Mesothelial cell of epicardium (in vitro differentiated cells): ENCODE results near the gene SLC9A6. TPM values are rescaled to one million over a fixed set of nuclear protein-coding genes. Genes with fewer than 3 reads are reported as not detected.
A peak's percentile ranks its signal among the peaks of the same experiment; 100 is the strongest.

Experiments
- DNase-seq, 2 experiments: peaks; one replicate each; pipeline ENCODE4 v3.0.0; 2021; ENCODE audit warnings: low spot score in 2 of 2; ENCODE audit not compliant: unreplicated experiment in 2 of 2
- H3K27ac Mint-ChIP-seq: 2 replicates; pipeline ENCODE4 v1.8.0; 2021; ENCODE audit warnings: mixed read lengths
- H3K27me3 Mint-ChIP-seq: 2 replicates; pipeline ENCODE4 v1.8.0; 2021; ENCODE audit warnings: low read depth, mixed read lengths
- H3K36me3 Mint-ChIP-seq: 2 replicates; pipeline ENCODE4 v1.8.0; 2021; ENCODE audit warnings: mixed read lengths
- H3K4me1 Mint-ChIP-seq: 2 replicates; pipeline ENCODE4 v1.8.0; 2021; ENCODE audit warnings: mixed read lengths
- H3K4me3 Mint-ChIP-seq: 2 replicates; pipeline ENCODE4 v1.8.0; 2021; ENCODE audit warnings: mild to moderate bottlenecking, moderate library complexity, mixed read lengths
- H3K9me3 Mint-ChIP-seq: 2 replicates; pipeline ENCODE4 v1.8.0; 2021; ENCODE audit warnings: mixed read lengths
- total RNA-seq: library from RNA; stranded (reverse); gene quantifications from 3 replicates; pipeline ENCODE4 v1.2.1, GENCODE V29; 2021
- TF ChIP-seq, protein P1 (sequence below): fragments of 200-600 bp; sonication (generic); IDR thresholded peaks from one replicate; pipeline ENCODE4 v1.5.0; 2021; ENCODE audit warnings: antibody characterized with exemption; ENCODE audit not compliant: unreplicated experiment

The SLC9A6 gene
- total RNA-seq, result 14.1 to 16.5 TPM (median 14.6 TPM) in 3 replicates

DNA sequence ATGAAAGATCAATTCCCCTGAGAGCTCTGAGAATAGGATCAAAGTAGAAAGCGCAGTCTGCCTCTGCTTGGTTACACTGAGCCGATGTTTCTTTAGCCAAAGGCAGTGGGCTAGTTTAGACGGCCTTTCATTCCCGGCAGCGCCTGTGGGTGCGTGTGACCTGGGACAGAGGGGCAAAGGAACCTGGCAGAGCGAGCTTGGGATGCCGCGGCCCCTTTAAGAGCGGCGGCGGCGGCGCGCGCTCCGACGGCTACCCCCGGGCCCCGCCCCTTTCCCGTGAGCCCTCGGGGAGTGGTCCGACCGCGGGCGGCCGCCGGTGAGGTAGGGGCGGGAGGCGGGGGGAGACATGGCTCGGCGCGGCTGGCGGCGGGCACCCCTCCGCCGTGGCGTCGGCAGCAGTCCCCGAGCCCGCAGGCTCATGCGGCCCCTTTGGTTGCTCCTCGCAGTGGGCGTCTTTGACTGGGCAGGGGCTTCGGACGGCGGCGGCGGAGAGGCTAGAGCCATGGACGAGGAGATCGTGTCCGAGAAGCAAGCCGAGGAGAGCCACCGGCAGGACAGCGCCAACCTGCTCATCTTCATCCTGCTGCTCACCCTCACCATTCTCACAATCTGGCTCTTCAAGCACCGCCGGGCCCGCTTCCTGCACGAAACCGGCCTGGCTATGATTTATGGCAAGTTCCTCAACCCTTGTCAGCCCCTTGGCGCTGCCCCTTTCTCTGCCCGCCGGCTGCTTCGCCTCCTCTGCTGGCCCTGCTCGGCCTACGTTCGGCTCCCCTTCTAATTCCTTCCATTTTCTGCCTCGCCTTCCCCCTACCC is at the start of gene SLC9A6:
TSS of gene SLC9A6 (plus strand) at position 279 of the 816 bp plus-strand sequence. CDS start at position 503, 224 bp downstream.
- peak within 1 kb of the TSS; percentile 82 for H3K4me3 Mint-ChIP-seq
- H3K27ac Mint-ChIP-seq, result peak within 1 kb of the TSS; percentile 91
- peak; percentile 45 to 64 for DNase-seq
- H3K9me3 Mint-ChIP-seq, result peaks cover 14% of the 10 kb centered on the region
- H3K27me3 Mint-ChIP-seq, result no peaks in the 10 kb centered on the region
- TF ChIP-seq, protein P1, sequence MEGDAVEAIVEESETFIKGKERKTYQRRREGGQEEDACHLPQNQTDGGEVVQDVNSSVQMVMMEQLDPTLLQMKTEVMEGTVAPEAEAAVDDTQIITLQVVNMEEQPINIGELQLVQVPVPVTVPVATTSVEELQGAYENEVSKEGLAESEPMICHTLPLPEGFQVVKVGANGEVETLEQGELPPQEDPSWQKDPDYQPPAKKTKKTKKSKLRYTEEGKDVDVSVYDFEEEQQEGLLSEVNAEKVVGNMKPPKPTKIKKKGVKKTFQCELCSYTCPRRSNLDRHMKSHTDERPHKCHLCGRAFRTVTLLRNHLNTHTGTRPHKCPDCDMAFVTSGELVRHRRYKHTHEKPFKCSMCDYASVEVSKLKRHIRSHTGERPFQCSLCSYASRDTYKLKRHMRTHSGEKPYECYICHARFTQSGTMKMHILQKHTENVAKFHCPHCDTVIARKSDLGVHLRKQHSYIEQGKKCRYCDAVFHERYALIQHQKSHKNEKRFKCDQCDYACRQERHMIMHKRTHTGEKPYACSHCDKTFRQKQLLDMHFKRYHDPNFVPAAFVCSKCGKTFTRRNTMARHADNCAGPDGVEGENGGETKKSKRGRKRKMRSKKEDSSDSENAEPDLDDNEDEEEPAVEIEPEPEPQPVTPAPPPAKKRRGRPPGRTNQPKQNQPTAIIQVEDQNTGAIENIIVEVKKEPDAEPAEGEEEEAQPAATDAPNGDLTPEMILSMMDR, result no peak
- H3K36me3 Mint-ChIP-seq, result no peaks in the 10 kb centered on the region
- peaks cover 27% of the 10 kb centered on the region for H3K4me1 Mint-ChIP-seq

DNA sequence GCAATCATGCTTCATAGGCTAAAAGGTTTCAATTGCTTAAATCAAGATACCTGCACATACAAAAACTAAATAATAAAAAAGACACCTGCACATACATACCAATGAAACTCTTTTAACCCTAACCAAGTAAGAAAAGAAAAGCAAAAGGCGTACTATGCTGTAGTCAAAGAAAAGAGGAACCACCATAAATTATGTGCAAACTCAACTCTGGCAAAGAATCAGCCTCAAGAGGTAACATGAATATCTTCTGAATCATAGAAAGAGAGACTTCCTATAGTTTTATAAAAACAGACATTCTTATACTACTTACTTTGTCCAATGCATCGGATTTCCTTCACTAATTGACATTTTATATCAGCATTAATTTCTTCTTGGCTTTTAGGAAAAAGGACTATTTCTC is 40.7 kb upstream of the SLC9A6 start:
- no peaks in the 10 kb centered on the region for H3K27me3 Mint-ChIP-seq
- H3K4me1 Mint-ChIP-seq, result no peaks in the 10 kb centered on the region
- TF ChIP-seq, protein P1, result no peak
- H3K9me3 Mint-ChIP-seq, result peaks cover 34% of the 10 kb centered on the region
- H3K36me3 Mint-ChIP-seq, result peaks cover 2% of the 10 kb centered on the region
- no peak overlapping the region for H3K27ac Mint-ChIP-seq
- no peak for DNase-seq
- no peak overlapping the region for H3K4me3 Mint-ChIP-seq

DNA sequence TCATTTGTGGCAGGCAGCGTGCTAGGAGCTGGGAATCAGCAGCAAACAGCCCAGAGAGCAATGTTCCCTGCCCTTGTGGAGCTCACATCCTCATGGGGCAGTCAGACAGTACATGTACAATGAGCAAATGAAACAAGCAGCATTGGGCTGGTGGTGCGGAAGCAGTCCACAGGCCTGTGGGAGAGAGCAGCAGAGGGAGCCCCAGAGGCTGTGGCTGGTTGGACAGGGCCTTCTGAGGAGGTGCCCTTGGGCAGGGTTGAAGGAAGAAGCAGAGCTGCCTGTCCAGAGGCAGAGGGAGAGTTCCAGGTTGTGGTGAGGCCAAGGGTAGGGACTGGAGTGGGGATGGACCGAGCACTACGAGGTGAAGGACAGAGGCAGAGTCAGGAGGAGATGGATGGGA is 33.9 kb upstream of the SLC9A6 start:
- Mint-ChIP-seq H3K9me3 (peaks cover 9% of the 10 kb centered on the region), H3K4me3 (no peak overlapping the region), H3K4me1 (no peaks in the 10 kb centered on the region), H3K27ac (no peak overlapping the region), H3K27me3 (no peaks in the 10 kb centered on the region), H3K36me3 (no peaks in the 10 kb centered on the region)
- TF ChIP-seq, protein P1, result no peak
- no peak for DNase-seq

DNA sequence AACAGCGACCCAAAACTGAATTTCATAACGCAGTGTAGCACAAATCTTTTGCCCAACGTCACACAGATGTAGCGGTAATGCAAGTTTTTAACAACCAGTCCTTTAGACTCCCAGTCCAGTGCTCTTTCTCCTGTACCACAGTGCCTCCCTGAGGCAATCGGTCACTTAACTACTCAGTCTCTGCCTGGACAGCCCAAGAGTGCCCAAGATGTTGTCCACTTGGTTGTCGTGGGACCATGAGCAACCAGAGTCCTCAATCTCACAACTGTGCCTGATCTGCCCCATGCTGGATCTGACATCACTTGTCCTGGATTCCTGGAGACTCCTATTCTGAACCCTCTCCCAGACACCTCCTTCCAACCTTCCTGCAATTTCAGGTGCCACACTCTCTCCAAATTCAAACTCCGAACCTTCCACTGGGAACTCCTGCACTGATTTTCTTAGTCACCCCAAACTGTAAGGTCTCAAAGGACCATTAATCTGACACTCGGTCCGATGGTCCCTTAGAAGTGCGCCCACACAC is 12.1 kb upstream of the SLC9A6 start:
- H3K4me3 Mint-ChIP-seq, result peak overlapping the region; percentile 99
- peak overlapping the region; percentile 100 for H3K27ac Mint-ChIP-seq
- no peaks in the 10 kb centered on the region for H3K27me3 Mint-ChIP-seq
- H3K4me1 Mint-ChIP-seq, result peaks cover 16% of the 10 kb centered on the region
- peaks cover 13% of the 10 kb centered on the region for H3K9me3 Mint-ChIP-seq
- no peaks in the 10 kb centered on the region for H3K36me3 Mint-ChIP-seq
- no peak for DNase-seq
- TF ChIP-seq, protein P1, result no peak

DNA sequence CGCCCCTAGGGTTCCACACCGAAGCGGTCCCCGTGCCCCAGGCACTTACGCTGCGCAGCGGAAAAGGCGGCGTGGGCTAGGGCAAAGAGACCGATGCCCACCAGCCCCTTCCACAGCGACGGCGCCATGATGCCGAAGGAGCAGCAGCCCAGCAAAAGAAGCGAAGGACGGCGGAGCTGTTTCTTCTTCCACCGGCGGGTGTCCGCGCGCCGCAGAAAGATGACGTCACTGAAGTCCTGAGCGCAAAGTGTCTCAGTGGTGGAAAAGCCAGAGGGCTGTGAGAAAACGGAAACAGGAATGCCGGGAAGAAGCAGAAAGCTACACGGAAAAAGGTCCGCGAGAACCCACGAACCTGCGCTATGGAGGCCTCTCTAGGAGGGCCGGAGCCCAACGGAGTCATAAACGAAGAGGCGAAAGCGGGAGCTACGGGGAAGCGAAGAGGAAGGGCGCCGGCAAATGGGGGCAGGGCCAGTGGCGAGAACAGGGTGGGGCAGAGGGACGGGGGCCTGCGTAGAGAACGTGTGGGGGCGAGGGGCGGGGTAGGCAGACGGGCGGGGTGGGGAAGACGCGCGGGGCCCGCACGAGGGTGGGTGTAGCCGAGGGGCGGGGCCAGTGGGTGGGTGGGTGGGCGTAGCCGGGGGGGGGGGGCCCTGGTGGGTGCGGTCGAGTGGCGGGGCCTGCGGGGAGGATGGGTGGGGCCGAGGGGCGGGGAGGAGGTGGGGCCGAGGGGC is 11.5 kb upstream of the SLC9A6 start, which contains the start of gene MMGT1:
TSS of gene MMGT1 (minus strand) at position 441 of the 731 bp plus-strand sequence. CDS start at position 128, 313 bp downstream.
- Mint-ChIP-seq H3K36me3 (no peaks in the 10 kb centered on the region), H3K27ac (peak within 1 kb of the TSS; percentile 100), H3K9me3 (peaks cover 15% of the 10 kb centered on the region), H3K27me3 (no peaks in the 10 kb centered on the region), H3K4me3 (peak within 1 kb of the TSS; percentile 99), H3K4me1 (peaks cover 16% of the 10 kb centered on the region)
- peak; percentile 67 to 79 for DNase-seq
- TF ChIP-seq, protein P1, result no peak
